Fibroblast of pulmonary artery (primary cell): ENCODE data around the gene MAP7D3.

Source experiments
- DNase-seq: peaks from one replicate; pipeline ENCODE4 v3.0.0-alpha.2; 2010; ENCODE audit warnings: low read depth
- H3K4me3 ChIP-seq: replicated peaks from 2 replicates; pipeline ENCODE4 v1.5.1; 2011; ENCODE audit warnings: low read depth, mild to moderate bottlenecking, control low read depth, low read length, moderate library complexity
- TF ChIP-seq, protein P1 (sequence below): IDR thresholded peaks from 2 replicates; pipeline ENCODE4 v1.5.1; 2011; ENCODE audit warnings: mild to moderate bottlenecking, control low read depth, low read length, inconsistent platforms; ENCODE audit errors: missing control alignments

Gene MAP7D3

GRCh38 chrX:136262243-136262642, 11.0 kb upstream of the MAP7D3 start:
- no peak for DNase-seq
- H3K4me3 ChIP-seq = no peak overlapping the region
- TF ChIP-seq, protein P1, sequence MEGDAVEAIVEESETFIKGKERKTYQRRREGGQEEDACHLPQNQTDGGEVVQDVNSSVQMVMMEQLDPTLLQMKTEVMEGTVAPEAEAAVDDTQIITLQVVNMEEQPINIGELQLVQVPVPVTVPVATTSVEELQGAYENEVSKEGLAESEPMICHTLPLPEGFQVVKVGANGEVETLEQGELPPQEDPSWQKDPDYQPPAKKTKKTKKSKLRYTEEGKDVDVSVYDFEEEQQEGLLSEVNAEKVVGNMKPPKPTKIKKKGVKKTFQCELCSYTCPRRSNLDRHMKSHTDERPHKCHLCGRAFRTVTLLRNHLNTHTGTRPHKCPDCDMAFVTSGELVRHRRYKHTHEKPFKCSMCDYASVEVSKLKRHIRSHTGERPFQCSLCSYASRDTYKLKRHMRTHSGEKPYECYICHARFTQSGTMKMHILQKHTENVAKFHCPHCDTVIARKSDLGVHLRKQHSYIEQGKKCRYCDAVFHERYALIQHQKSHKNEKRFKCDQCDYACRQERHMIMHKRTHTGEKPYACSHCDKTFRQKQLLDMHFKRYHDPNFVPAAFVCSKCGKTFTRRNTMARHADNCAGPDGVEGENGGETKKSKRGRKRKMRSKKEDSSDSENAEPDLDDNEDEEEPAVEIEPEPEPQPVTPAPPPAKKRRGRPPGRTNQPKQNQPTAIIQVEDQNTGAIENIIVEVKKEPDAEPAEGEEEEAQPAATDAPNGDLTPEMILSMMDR = no peak

DNA sequence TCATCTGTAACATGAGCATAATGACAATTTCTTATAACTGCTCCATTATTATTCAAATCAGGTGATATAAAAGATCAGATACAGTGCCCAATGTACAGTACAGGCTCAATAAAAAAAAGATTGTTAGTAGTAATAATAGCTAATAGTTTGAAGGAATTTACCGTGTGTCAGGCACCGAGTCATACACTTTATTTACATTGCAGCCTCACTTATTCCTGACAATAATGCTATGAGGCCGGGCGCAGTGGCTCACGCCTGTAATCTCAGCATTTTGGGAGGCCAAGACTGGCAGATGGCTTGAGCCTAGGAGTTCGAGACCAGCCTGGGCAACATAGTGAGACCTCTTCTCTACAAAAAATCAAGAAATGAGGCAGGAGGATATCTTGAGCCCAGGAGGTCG, 10.1 kb upstream of the MAP7D3 start:
- no peak overlapping the region for H3K4me3 ChIP-seq
- DNase-seq = no peak
- TF ChIP-seq, protein P1 = no peak

GRCh38 chrX:136260776-136261175, 9.6 kb upstream of the MAP7D3 start:
- peak; percentile 66 for DNase-seq
- H3K4me3 ChIP-seq = no peak overlapping the region
- TF ChIP-seq, protein P1 = no peak

DNA sequence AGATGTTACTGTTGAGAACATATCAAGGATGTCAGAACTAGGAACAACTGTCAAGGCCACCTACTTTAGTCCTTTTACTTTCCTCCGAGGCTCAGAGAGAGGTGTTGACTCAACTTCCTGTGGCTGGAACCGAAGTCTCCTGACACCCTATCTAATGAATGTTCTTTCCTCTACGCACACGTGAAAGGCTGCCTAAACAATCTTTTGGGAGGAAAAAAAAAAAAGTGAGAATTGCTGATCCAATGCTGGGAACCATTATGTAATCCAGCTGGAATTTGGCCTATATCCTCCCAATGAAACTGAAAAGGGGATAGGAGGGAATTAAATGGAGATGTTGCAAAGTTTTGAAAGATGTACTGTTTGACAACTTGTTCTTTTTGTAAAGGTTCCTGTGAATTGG, 8.3 kb upstream of the MAP7D3 start:
- TF ChIP-seq, protein P1 = no peak

DNA sequence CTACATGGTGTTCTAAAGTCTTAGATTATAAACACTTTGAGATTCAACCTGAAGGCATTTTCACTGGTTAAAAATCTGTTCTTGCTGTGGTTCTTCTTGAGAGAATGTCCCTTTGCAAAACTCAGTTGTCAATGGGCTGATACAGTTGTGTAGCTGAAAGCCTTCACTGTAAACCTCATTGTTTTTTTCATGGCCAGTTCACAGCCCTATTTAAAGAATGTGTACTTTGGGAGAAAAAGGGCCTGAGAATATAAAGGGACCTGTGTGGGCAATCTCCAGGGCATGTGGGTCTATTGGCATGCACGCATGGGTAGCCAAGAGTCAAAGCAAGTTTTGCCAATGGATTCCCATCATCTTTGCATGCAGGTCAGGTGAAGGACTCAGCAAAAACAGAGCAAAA, 7.8 kb upstream of the MAP7D3 start:
- no peak overlapping the region for H3K4me3 ChIP-seq
- TF ChIP-seq, protein P1 = no peak
- no peak for DNase-seq

More for the DNA sequence above, 8.3 kb upstream of the MAP7D3 start:
- H3K4me3 ChIP-seq = no peak overlapping the region
- peak; percentile 76 for DNase-seq

GRCh38 chrX:136256026-136256425, 4.8 kb upstream of the MAP7D3 start:
- no peak for DNase-seq
- TF ChIP-seq, protein P1 = no peak
- H3K4me3 ChIP-seq = no peak overlapping the region

DNA sequence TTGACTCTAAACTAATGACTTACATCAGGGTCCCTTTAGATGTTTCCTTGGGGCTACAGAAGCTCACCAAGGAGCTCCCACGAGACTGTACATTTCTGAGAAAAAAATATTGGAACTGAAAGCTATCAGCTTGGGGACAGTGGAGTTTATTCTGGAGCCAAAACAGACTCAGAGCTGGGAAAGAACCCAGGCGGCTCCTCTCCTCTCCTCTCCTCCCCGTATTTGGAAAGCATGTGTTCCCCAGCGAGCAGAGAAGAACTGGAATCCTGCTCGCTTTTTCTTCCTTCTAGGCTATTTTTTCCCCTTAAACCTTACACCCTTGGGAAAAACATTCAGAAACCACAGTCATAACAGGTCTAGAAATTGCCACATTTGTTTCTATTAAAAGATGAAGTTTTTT, 4.3 kb upstream of the MAP7D3 start:
- DNase-seq = no peak
- H3K4me3 ChIP-seq = no peak overlapping the region
- TF ChIP-seq, protein P1 = no peak
